Upper lobe of left lung (tissue), 4 donors: Measurements from ENCODE around the gene FBXL7.

ENCODE experiments used
- EP300 ChIP-seq, 4 donors: sonication (generic); formaldehyde crosslinking; IDR thresholded peaks; one replicate each; pipeline ENCODE4 v1.5.1; 2017; ENCODE audit warnings: antibody characterized with exemption in 4 of 4, control low read depth in 2 of 4
- POLR2A ChIP-seq, 4 donors: fragments of 450-650 bp; IDR thresholded peaks; one replicate each; pipeline ENCODE4 v1.5.1; 2016 to 2017; ENCODE audit warnings: antibody characterized with exemption in 4 of 4, mild to moderate bottlenecking in 2 of 4
- POLR2AphosphoS5 ChIP-seq, 2 donors: sonication (generic); formaldehyde crosslinking; IDR thresholded peaks; one replicate each; pipeline ENCODE4 v1.5.1; 2017; ENCODE audit warnings: antibody characterized with exemption in 2 of 2
- TF ChIP-seq, protein P1 (sequence below), 6 experiments: fragments of 450-650 bp in 4 of 6; fragments of 200-600 bp in 2 of 6; sonication (generic) in 2 of 6; IDR thresholded peaks; one replicate each; pipeline ENCODE4 v1.5.1; 2016 to 2019; ENCODE audit warnings: antibody characterized with exemption in 6 of 6

DNA sequence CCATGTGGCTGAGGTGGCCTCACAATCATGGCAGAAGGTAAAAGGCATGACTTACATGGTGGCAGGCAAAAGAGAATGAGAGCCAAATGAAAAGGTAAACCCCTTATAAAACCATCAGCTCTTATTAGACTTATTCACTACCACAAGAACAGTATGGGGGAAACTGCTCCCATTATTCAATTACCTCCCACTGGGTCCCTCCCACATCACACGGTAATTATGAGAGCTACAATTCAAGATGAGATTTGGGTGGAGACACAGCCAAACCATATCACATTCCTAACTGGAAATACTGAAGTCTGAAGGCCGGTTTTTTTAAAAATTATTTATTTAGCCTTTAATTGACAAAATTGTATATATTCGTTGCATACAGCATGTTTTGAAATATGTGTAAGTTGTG lies 28.5 kb downstream of the FBXL7 start:
- TF ChIP-seq, protein P1, sequence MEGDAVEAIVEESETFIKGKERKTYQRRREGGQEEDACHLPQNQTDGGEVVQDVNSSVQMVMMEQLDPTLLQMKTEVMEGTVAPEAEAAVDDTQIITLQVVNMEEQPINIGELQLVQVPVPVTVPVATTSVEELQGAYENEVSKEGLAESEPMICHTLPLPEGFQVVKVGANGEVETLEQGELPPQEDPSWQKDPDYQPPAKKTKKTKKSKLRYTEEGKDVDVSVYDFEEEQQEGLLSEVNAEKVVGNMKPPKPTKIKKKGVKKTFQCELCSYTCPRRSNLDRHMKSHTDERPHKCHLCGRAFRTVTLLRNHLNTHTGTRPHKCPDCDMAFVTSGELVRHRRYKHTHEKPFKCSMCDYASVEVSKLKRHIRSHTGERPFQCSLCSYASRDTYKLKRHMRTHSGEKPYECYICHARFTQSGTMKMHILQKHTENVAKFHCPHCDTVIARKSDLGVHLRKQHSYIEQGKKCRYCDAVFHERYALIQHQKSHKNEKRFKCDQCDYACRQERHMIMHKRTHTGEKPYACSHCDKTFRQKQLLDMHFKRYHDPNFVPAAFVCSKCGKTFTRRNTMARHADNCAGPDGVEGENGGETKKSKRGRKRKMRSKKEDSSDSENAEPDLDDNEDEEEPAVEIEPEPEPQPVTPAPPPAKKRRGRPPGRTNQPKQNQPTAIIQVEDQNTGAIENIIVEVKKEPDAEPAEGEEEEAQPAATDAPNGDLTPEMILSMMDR (IDR thresholded peaks at IDR 0.05), result no peak
- TF ChIP-seq POLR2A (IDR thresholded peaks at IDR 0.05) (no peak), EP300 (IDR thresholded peaks at IDR 0.05) (no peak), POLR2AphosphoS5 (IDR thresholded peaks at IDR 0.05) (no peak)
